LNCAP (cell line): ENCODE results near the gene SLC35A2.

Source experiments
- TF ChIP-seq, protein P1 (sequence below): fragments of 450-650 bp; IDR thresholded peaks from 2 replicates; pipeline ENCODE4 v1.5.1; 2017; ENCODE audit warnings: mild to moderate bottlenecking

The SLC35A2 gene

DNA sequence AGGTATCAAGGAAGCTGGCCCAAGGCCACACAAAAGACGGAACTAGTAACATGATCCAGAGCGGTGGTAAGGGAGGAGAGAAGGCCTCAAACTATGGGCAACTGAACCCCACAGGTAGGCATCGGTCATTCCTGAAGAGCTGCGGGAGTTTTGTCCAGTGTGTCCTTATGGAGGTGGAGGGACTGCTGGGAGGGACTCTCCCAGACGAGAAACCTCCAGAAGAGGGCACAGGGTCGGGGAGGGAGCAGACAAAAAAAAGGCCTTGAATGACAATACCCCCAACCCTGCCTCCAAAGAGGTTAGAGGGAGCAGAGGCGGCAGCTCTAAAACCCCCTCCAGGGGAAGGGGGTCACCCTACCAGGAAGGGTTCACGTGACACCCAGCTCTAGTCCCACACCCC lies 7.3 kb downstream of the SLC35A2 start:
- TF ChIP-seq, protein P1, sequence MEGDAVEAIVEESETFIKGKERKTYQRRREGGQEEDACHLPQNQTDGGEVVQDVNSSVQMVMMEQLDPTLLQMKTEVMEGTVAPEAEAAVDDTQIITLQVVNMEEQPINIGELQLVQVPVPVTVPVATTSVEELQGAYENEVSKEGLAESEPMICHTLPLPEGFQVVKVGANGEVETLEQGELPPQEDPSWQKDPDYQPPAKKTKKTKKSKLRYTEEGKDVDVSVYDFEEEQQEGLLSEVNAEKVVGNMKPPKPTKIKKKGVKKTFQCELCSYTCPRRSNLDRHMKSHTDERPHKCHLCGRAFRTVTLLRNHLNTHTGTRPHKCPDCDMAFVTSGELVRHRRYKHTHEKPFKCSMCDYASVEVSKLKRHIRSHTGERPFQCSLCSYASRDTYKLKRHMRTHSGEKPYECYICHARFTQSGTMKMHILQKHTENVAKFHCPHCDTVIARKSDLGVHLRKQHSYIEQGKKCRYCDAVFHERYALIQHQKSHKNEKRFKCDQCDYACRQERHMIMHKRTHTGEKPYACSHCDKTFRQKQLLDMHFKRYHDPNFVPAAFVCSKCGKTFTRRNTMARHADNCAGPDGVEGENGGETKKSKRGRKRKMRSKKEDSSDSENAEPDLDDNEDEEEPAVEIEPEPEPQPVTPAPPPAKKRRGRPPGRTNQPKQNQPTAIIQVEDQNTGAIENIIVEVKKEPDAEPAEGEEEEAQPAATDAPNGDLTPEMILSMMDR: no peak

DNA sequence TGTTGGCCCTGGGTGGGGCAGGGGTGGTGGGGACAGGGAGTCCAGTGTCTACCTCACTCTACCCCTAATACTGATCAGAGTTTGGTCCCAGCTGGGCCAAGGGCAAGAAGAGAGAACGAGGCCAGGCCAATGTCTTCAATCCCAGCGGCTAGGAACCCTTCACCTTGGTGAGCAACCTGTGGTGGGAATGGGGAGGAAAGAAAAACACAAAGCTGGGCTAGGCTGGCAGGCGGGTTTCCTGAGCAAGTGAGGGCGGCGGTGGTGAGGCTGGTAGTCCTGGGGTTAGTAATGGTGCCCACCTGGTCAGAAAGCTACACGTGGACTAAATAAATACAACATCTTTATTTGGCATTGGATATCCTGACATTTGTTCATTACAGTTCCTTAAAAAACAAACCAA lies 8.2 kb downstream of the SLC35A2 start:
- TF ChIP-seq, protein P1: no peak

DNA sequence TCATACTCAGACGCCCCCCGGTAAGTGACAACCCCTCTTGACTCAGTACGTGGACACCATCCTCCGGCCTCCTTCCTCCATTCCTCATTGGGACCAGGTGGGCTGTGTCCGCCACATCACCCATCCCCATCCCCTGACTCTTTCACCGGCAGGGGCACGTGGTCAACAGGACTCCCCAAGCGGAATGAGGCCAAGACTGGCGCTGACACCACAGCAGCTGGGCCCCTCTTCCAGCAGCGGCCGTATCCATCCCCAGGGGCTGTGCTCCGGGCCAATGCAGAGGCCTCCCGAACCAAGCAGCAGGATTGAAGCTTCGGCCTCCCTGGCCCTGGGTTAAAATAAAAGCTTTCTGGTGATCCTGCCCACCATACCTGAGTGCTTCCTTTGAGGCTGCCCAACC lies 8.7 kb downstream of the SLC35A2 start:
- TF ChIP-seq, protein P1: no peak

DNA sequence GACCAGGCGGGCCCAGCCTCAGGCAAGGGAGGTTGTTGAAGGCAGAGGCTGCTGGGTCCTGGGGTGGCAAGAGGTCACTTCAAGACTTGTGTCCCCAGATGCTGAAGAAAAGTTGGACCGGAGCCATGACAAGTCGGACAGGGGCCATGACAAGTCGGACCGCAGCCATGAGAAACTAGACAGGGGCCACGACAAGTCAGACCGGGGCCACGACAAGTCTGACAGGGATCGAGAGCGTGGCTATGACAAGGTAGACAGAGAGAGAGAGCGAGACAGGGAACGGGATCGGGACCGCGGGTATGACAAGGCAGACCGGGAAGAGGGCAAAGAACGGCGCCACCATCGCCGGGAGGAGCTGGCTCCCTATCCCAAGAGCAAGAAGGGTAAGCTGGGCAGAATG lies 9.3 kb downstream of the SLC35A2 start:
- TF ChIP-seq, protein P1: no peak

DNA sequence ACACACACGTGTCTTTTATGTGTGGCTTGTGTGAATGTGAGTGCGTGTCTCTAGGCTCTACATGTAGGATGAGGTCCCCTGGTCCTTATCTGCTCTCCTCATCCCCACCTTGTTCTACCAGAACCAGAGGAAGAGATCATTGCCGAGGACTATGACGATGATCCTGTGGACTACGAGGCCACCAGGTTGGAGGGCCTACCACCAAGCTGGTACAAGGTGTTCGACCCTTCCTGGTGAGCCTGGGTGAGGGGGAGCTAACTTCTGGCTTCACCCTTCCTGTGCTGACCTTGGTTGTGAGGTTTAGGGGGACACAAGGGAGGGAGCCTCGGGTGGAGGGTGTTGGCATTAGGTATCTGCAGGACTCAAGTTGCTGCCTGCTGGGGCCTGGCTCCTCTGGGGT lies 10.4 kb downstream of the SLC35A2 start:
- TF ChIP-seq, protein P1: no peak

DNA sequence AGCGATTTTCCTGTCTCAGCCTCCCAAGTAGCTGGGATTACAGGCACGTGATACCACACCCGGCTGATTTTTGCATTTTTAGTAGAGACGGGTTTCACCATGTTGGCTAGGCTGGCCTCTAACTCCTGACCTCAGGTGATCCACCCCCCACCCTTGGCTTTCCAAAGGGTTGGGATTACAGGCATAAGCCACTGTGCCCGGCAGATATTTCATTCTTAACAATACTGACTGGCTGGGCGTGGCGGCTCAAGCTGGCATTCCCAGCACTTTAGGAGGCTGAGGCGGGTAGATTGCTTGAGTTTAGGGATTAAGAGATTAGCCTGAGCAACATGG lies 12.4 kb downstream of the SLC35A2 start:
- TF ChIP-seq, protein P1: no peak

DNA sequence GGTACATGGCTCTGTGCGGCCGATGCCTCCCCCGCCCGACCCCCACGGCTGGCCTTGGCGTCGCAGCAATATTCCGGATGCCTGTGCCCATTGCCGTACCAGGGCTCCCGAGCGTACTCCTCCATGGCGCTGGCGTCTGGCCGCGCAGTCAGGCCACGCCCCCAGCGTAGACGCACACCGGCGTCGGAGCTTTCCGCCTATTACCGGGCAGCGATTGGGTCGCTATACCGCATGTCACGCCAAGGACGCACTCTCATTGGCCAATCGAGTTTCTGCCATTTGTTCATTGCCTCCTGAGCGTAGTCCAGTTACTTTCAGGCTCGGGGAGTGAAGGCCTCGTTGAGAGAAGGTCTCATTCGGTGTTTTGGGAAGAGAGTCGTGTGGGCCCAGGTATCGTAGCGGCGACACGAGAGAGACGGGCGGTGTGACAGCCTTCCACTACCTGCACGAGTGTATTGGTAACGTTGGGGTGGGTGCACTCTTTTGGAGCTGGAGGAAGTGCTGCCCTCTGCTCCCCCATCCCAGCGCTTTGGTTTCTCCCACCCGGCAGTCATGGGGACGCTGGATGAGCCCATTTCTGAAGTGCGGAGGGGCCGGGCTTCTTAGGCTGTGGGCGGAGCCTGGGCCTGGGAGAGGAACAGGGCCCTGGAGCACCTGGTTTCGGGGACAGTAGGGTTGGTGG lies 13.7 kb downstream of the SLC35A2 start, which contains the start of the genes PQBP1 and TIMM17B:
TSS of gene PQBP1 (plus strand) at position 306 of the 682 bp plus-strand sequence. CDS start 580 bp downstream, outside the sequence.
TSS of gene TIMM17B (minus strand) at position 144 of the 682 bp plus-strand sequence. CDS start at position 125, 19 bp downstream.
- TF ChIP-seq, protein P1: no peak

DNA sequence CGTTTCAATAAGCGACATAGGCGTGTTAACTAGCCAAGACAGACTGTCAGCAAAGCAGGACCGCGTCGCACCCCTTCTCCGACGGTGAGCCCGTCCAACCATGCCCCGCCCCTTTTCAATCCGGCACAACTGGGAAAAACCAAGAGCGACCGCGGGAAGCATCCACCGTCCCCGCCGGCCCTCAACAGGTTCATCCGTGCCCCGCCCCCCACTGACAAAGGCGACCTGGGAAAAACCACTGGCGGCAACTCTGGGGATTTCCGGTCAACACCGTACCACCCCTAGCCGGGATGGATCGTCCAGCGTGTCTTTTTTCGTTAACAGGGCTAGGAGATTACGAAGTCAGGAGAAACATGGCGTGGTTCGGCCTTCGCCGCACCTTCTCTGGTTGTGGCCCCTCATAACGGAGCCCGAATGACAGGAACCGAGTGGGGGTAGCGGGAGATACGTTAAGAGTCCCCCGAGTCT lies 14.3 kb downstream of the SLC35A2 start:
- TF ChIP-seq, protein P1: no peak
